Vagina (tissue), 2 donors: ENCODE measurements around the gene BSN.
A peak's percentile ranks its signal among the peaks of the same experiment; 100 is the strongest.

Experiments used
- CTCF ChIP-seq, 3 experiments: fragments of 450-650 bp in 2 of 3; fragments of 200-600 bp in 1 of 3; sonication (generic) in 1 of 3; IDR thresholded peaks; one replicate each; pipeline ENCODE4 v1.5.1; 2017 to 2019; ENCODE audit warnings: antibody characterized with exemption in 3 of 3, mild to moderate bottlenecking in 2 of 3, moderate library complexity in 2 of 3
- POLR2A ChIP-seq, 2 donors: fragments of 450-650 bp; IDR thresholded peaks; one replicate each; pipeline ENCODE4 v1.6.1; 2017; ENCODE audit warnings: antibody characterized with exemption in 2 of 2, mild to moderate bottlenecking in 2 of 2, moderate library complexity in 2 of 2
- POLR2AphosphoS5 ChIP-seq, 2 donors: sonication (generic); formaldehyde crosslinking; IDR thresholded peaks; one replicate each; pipeline ENCODE4 v1.9.0; 2017; ENCODE audit warnings: antibody characterized with exemption in 2 of 2, mild to moderate bottlenecking in 2 of 2, low read depth in 1 of 2; ENCODE audit not compliant: insufficient read depth in 1 of 2

DNA sequence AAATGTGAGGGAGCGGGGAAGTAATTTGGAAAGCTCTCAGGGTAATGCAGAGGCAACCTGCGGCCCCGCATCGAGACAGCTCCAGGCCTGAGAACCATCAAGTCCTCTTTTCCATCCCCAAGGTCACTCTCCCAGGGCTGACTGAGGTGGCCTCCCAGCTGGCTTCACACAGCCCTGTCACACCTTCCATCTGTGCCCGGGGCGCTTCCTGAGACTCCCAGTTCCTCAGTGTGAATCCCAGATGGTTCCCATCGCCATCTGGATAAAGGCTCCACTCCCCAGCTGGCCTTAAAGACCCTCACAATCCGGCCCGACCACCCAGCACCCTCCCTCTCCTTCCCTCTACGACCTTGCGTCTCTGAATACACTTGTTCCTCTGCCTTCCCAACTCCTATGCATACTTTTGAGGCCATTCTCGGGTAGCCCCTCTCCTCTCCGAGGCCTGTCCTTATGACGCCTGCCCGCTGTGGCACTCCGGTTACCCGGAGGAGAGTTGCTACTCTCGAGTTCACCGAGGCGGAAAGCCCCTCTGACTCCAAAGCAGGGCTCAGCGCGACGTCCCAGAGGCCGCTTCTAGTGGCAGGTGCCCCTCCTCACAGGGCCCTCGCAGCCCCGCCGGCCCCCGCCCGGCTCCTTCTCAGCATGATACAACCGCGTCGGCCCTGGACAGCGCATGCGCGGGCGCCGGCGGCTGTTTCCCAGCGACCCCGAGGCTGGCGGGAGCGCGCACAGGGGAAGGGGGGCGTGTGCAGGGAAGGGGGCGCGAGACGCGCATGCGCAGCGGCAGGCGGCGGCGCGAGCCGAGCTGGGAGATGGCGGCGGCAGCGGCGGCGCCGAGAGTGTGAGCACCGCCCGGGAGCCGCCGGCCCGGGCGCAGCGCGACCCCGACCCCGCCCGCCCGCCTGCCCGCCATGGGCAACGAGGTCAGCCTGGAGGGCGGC lies at the start of gene BSN:
- peak; percentile 21 to 59 for TF ChIP-seq POLR2AphosphoS5 (IDR thresholded peaks at IDR 0.05; ENCODE audit: insufficient read depth in 1 of 2, low read depth in 1 of 2)
- TF ChIP-seq CTCF (IDR thresholded peaks at IDR 0.05): peak in 1 of 3 experiments; percentile 7
- no peak for TF ChIP-seq POLR2A (IDR thresholded peaks at IDR 0.05)
